ENCODE results near the gene NTRK2. TPM values are rescaled to one million over a fixed set of nuclear protein-coding genes. Genes with fewer than 3 reads are reported as not detected.

The NTRK2 gene
- total and polyA plus RNA-seq, 10 of the 15 experiments (the other 5 are each of a cell fraction or from before 2014, with no cell fraction given), result 0.42 to 4.6 (median 0.65) TPM

GRCh38 chr9:84701801-84702200 is 32.3 kb downstream of the NTRK2 start:
- Histone ChIP-seq H3K4me2 (ENCODE audit: control insufficient read depth, insufficient read depth) (peak overlapping the region; percentile 88), H3K4me1 (ENCODE audit: control insufficient read depth, insufficient read depth, low read length) (peaks cover 17% of the 10 kb centered on the region), H3K27ac (ENCODE audit: control insufficient read depth, insufficient read depth) (peak overlapping the region; percentile 59; the same call in 1 of the 2 replicates), H2AFZ (ENCODE audit: control insufficient read depth, low read depth, low read length) (peak overlapping the region; percentile 42), H3K79me2 (ENCODE audit: control insufficient read depth, insufficient read depth, low read length) (no peaks in the 10 kb centered on the region; the same call in 1 of the 2 replicates), H3K27me3 (replicated peaks in 1 of 2; ENCODE audit: control insufficient read depth in 2 of 2, insufficient read depth in 2 of 2, low read length in 1 of 2) (no peaks in the 10 kb centered on the region), H3K36me3 (ENCODE audit: control insufficient read depth in 2 of 2, insufficient read depth in 2 of 2, low read length in 1 of 2) (no peaks in the 10 kb centered on the region), H3K9ac (ENCODE audit: control insufficient read depth, insufficient read depth, low read length) (peak overlapping the region; percentile 45; the same call in 1 of the 2 replicates), H4K20me1 (ENCODE audit: control insufficient read depth, insufficient read depth) (no peaks in the 10 kb centered on the region), H3K4me3 (peak overlapping the region; percentile 28; the same call in 1 of the 2 replicates), H3K9me3 (replicated peaks; ENCODE audit: control insufficient read depth, insufficient read depth, low read length) (no peaks in the 10 kb centered on the region)
- DNase-seq (ENCODE audit: low read depth, low spot score) (peak; percentile 77), FAIRE-seq (peak; percentile 97), ATAC-seq (peak; percentile 87)
- WGBS (ENCODE audit: insufficient coverage, insufficient replicate concordance, low lambda C conversion rate, missing lambda C conversion rate), result 42% methylated on average over 6 of the region's 6 CpGs
- in situ Hi-C loops (cut with MboI), result loop anchor here (10.0 kb wide), 1 partner anchor 53 kb away; no protein-coding TSS in a partner anchor
- POLR2A ChIA-PET, result interaction anchor here (0.9 to 3.5 kb wide), 5 partner anchors 43 to 79 kb away, joined by 3 to 18 read pairs (median 3); no protein-coding TSS in a partner anchor
- RAD21 ChIA-PET (ENCODE audit: unreplicated experiment), result interaction anchor here (0.9 to 15.7 kb wide), 11 partner anchors 7 to 440 kb away, joined by 3 to 582 read pairs (median 6); no protein-coding TSS in a partner anchor
- CTCF ChIA-PET, result interaction anchor here (1.1 to 14.5 kb wide), 6 partner anchors 8 to 909 kb away, joined by 3 to 792 read pairs (median 8); no protein-coding TSS in a partner anchor
- intact Hi-C loops (cut with micrococcal nuclease; ENCODE audit: unreplicated experiment), result loop anchor here (2.0 kb wide), 1 partner anchor 43 kb away; no protein-coding TSS in a partner anchor
- SMC1A ChIA-PET (ENCODE audit: uncharacterized antibody, unreplicated experiment), result interaction anchor here (0.9 to 14.3 kb wide), 15 partner anchors 8 to 560 kb away, joined by 3 to 686 read pairs (median 4); no protein-coding TSS in a partner anchor
- BruUV-seq (replicated peaks), result no TSS peak
- TF ChIP-seq CEBPB (IDR thresholded peaks at IDR 0.05; ENCODE audit: borderline replicate concordance in 1 of 2, low read depth in 2 of 2, low read length in 2 of 2) (no peak), CBFB (IDR thresholded peaks at IDR 0.05; ENCODE audit: low read depth) (no peak), TCF3 (IDR thresholded peaks at IDR 0.05; ENCODE audit: borderline replicate concordance, insufficient read depth, low read depth, low read length) (no peak), NBN (IDR thresholded peaks at IDR 0.05) (0 out of 2 replicates have a peak, but pooled peaks have one; percentile 29), YY1 (IDR thresholded peaks at IDR 0.05; ENCODE audit: low read depth, low read length) (0 out of 2 replicates have a peak, but pooled peaks have one; percentile 17), SMAD1 (IDR thresholded peaks at IDR 0.05; ENCODE audit: low read depth, partially characterized antibody) (no peak), ZBTB40 (IDR thresholded peaks at IDR 0.05; ENCODE audit: borderline replicate concordance) (no peak), CBX5 (IDR thresholded peaks at IDR 0.05; ENCODE audit: low read depth) (no peak), CTCF (IDR thresholded peaks at IDR 0.05 in 2 of 3, conservative IDR thresholded peaks at IDR 0.05 in 1 of 3; ENCODE audit: control insufficient read depth in 2 of 3, extremely low read depth in 1 of 3, insufficient read depth in 1 of 3, low read depth in 3 of 3, low read length in 3 of 3) (no peak), ZNF217 (IDR thresholded peaks at IDR 0.05) (no peak), NR2F1 (conservative IDR thresholded peaks at IDR 0.05) (0 out of 2 replicates have a peak, but pooled peaks have one; percentile 36), NFXL1 (IDR thresholded peaks at IDR 0.05; ENCODE audit: borderline replicate concordance) (no peak), CHD1 (IDR thresholded peaks at IDR 0.05; ENCODE audit: low read depth, low read length) (no peak), MTA3 (IDR thresholded peaks at IDR 0.05; ENCODE audit: borderline replicate concordance, low read length) (no peak), EZH2 (IDR thresholded peaks at IDR 0.05; ENCODE audit: borderline replicate concordance, control insufficient read depth, low read depth, low read length) (no peak), IKZF1 (conservative IDR thresholded peaks at IDR 0.05) (peak; percentile 65), SUPT20H (IDR thresholded peaks at IDR 0.05; ENCODE audit: borderline replicate concordance, control insufficient read depth, low read depth, low read length) (no peak), IRF4 (IDR thresholded peaks at IDR 0.05; ENCODE audit: low read depth, low read length) (peak; percentile 10)
